Activated naive CD4-positive, alpha-beta T cell treated with Interleukin-2 at 50 U/mL for 16 hours (primary cell): ENCODE data around the gene RBP3.

Experiments
- DNase-seq: peaks from one replicate; pipeline ENCODE4 v3.0.0-alpha.2; 2020

RBP3 gene

GRCh38 chr10:47403446-47404318 is 55.5 kb downstream of the RBP3 start:
- no peak for DNase-seq

DNA sequence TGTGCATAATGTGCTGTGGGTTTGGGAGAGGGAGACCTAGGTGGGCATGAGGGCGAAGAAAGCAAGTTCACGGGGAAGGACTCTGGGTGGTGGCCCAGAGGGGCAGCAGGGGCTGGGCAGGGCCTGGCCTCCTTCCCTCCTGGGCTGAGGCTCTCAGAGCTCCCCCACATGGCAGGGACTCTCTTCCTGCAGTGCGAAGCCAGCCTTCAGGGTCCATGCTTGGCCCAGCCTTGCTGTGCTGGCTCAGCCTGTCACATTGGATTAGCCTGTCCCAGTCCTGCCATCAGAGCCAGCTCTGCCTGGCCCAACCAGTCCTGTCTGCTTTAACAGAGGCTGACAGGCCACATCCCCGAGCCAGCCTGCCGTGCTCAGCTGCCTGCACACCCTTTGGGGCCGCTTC is 56.3 kb downstream of the RBP3 start:
- DNase-seq: no peak

GRCh38 chr10:47404937-47405336 is 56.8 kb downstream of the RBP3 start:
- DNase-seq: no peak

DNA sequence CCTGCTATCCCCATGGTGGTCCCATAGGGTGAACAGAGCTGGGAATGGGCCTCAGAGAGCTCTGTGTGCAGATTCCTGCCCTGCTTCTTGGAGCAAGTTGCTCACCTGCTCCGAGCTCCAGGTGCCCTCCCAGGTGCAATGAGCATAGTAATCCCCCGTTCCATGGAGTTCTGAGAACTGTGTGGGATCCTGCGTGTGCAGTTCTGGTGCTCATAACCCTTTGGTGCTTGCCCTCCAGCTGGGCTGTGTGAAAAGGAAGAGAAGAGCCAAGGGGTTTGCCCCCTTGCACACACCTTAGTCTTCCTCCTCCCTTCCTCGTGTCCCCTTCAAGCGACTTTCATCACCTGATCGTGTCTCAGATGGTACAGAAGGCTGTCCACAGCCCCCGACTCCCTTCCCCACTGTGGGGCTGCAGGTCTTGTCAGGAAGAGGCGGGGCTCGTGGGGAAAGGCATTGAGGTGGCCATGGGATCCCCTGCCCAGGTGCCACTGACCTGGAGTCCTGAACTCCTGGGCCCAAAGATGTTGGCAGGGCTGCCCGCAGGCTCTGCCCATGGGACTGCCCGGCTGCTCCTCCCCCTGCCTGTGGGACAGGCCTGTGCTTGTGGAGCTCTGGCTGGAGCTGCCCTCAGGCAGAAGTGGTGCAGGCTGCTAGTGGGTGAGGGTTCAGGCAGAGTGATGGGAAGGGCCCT is 57.8 kb downstream of the RBP3 start:
- no peak for DNase-seq

- no peak for DNase-seq
These were observed 58.3 kb downstream of the RBP3 start for GRCh38 chr10:47406548-47406869.

DNA sequence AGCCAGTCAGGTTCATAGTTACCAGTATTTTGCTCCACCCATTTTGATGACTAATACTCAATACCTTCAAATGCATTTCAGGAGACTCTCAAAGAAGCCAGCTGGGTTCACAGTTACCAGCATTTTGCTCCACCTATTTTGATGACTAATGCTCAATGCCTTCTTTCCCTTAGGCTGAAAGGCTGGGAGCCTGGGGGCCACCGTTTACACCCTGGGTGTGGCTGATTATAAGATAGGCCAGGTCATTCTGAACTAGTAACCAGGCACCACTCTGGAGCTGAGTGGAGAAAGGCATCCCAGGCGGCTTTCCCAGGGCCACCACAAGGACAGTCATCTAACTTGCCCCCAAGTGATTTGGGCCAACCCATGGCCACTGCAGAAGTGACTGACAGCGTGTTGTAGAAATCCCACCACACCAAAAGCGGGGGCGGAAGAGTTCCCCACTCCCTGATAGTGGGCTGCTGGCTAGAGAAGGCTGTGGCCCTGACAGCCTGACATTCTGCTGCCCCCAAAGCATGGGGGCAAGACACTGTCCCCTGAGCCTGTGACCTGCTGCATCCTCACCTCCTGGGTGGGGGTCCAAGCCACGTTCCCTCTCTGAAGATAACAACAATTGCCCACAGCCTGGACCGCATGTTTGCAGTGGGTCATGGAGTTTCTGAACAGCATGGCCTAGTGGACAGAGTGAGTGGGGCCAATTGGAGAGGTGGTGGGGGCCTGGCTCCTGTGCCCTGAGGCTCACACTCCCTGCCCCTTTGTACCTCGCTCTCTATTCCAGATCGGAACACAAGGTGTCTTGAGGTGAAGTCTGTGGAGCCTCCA is 58.9 kb downstream of the RBP3 start:
- no peak for DNase-seq
